ENCODE results near the gene TXNDC17.

The TXNDC17 gene

DNA sequence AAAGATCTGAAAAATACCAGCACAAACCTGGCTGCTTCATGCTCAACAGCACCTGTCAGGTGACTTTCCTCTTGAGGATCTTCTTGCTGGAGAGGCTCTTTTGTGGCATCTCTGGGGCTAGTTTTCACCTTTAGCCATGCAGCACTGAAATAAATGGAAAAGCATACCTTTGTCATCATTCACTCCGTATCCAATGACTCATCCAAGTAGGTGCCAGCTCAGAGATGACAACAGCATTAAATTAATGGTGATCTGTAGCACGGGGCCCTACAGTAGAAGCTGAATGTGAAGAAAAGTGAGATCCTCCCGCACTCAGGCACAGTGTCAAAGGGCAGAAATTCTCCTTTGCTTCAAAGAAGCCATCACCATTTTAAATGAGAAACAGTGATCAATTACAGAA lies 32.5 kb upstream of the TXNDC17 start:
- Histone ChIP-seq H3K36me3 (ENCODE audit: control insufficient read depth, insufficient read depth, low read length) (peaks cover 11% of the 10 kb centered on the region), H3K4me3 (replicated peaks; ENCODE audit: low read depth, low read length) (no peak overlapping the region), H3K27me3 (replicated peaks; ENCODE audit: control insufficient read depth, insufficient read depth, low read length) (no peaks in the 10 kb centered on the region)
- TF ChIP-seq, protein P1, sequence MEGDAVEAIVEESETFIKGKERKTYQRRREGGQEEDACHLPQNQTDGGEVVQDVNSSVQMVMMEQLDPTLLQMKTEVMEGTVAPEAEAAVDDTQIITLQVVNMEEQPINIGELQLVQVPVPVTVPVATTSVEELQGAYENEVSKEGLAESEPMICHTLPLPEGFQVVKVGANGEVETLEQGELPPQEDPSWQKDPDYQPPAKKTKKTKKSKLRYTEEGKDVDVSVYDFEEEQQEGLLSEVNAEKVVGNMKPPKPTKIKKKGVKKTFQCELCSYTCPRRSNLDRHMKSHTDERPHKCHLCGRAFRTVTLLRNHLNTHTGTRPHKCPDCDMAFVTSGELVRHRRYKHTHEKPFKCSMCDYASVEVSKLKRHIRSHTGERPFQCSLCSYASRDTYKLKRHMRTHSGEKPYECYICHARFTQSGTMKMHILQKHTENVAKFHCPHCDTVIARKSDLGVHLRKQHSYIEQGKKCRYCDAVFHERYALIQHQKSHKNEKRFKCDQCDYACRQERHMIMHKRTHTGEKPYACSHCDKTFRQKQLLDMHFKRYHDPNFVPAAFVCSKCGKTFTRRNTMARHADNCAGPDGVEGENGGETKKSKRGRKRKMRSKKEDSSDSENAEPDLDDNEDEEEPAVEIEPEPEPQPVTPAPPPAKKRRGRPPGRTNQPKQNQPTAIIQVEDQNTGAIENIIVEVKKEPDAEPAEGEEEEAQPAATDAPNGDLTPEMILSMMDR (IDR thresholded peaks at IDR 0.05; ENCODE audit: insufficient read depth, low read length, poor library complexity, severe bottlenecking): no peak
- DNase-seq (ENCODE audit: extremely low read depth, insufficient read length): no peak

DNA sequence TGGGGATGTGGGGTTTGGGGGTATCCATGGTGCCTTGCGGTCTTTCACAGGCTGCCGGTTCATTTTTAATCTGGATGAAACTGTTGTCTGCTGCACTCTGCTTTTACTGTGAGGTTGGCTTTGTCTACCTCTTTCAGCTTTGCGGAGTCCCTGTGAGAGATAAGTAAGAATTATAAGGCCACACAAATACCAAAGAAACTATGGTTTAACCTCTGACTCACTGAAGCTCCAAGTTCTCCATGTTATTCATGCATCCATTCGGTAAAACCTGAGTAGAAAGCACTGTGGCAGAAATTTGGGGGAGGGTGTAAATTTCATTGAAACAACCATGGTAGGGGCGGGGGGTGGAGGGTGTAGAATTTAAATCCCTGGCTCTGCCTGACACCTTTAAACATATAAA lies 30.8 kb upstream of the TXNDC17 start:
- TF ChIP-seq, protein P1 (IDR thresholded peaks at IDR 0.05; ENCODE audit: insufficient read depth, low read length, poor library complexity, severe bottlenecking): no peak
- no peak for DNase-seq (ENCODE audit: extremely low read depth, insufficient read length)
- Histone ChIP-seq H3K27me3 (replicated peaks; ENCODE audit: control insufficient read depth, insufficient read depth, low read length) (no peaks in the 10 kb centered on the region), H3K36me3 (ENCODE audit: control insufficient read depth, insufficient read depth, low read length) (peaks cover 9% of the 10 kb centered on the region), H3K4me3 (replicated peaks; ENCODE audit: low read depth, low read length) (no peak overlapping the region)

GRCh38 chr17:6611231-6611630 lies 29.6 kb upstream of the TXNDC17 start:
- H3K4me3 ChIP-seq (replicated peaks; ENCODE audit: low read depth, low read length): no peak overlapping the region
- H3K27me3 ChIP-seq (replicated peaks; ENCODE audit: control insufficient read depth, insufficient read depth, low read length): no peaks in the 10 kb centered on the region
- peaks cover 9% of the 10 kb centered on the region for H3K36me3 ChIP-seq (ENCODE audit: control insufficient read depth, insufficient read depth, low read length)
- no peak for DNase-seq (ENCODE audit: extremely low read depth, insufficient read length)
- TF ChIP-seq, protein P1 (IDR thresholded peaks at IDR 0.05; ENCODE audit: insufficient read depth, low read length, poor library complexity, severe bottlenecking): no peak

DNA sequence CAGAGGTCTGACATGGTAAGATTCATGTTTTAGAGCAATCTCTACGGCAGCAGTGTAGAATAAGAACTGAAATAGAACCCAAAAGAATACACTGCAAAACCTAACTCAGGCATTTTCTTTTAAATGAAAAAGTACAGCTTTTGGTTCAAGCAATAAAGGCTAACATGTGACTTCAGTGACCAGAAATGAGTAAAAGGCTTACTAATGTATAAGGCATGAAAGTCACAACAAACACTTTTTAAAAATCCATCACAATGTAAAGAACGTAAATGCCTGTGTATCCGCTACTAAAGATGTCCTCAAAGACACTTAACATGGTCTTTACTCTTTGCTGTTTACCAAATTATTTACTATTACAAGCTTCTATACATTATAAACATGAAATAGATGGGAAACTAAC lies 16.9 kb upstream of the TXNDC17 start:
- H3K36me3 ChIP-seq (ENCODE audit: control insufficient read depth, insufficient read depth, low read length): peaks cover 4% of the 10 kb centered on the region
- no peak for DNase-seq (ENCODE audit: extremely low read depth, insufficient read length)
- H3K27me3 ChIP-seq (replicated peaks; ENCODE audit: control insufficient read depth, insufficient read depth, low read length): no peaks in the 10 kb centered on the region
- TF ChIP-seq, protein P1 (IDR thresholded peaks at IDR 0.05; ENCODE audit: insufficient read depth, low read length, poor library complexity, severe bottlenecking): no peak
- H3K4me3 ChIP-seq (replicated peaks; ENCODE audit: low read depth, low read length): no peak overlapping the region

- H3K4me3 ChIP-seq (replicated peaks; ENCODE audit: low read depth, low read length): no peak overlapping the region
- TF ChIP-seq, protein P1 (IDR thresholded peaks at IDR 0.05; ENCODE audit: insufficient read depth, low read length, poor library complexity, severe bottlenecking): no peak
- no peak for DNase-seq (ENCODE audit: extremely low read depth, insufficient read length)
- no peaks in the 10 kb centered on the region for H3K27me3 ChIP-seq (replicated peaks; ENCODE audit: control insufficient read depth, insufficient read depth, low read length)
- H3K36me3 ChIP-seq (ENCODE audit: control insufficient read depth, insufficient read depth, low read length): peaks cover 5% of the 10 kb centered on the region
Observed at GRCh38 chr17:6626616-6627015, 14.2 kb upstream of the TXNDC17 start.

DNA sequence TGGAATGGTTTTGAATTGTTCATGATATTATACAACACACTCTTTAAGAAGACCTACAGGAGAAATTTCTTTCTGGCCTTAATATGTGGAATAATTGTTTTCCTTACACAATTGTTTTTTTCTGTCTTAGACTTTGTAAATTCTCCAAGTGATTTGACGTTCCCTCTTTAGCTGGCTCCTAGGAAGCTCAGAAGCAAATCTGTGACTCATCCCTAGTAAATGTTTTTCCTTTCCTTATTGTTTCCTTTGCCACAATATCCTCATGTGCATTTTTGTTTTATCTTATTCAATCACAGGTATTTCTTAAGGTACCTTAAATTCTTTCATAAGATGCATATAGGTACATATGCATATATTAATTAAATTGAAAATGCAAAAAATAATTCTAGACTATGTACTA lies 13.8 kb upstream of the TXNDC17 start:
- Histone ChIP-seq H3K36me3 (ENCODE audit: control insufficient read depth, insufficient read depth, low read length) (peaks cover 5% of the 10 kb centered on the region), H3K27me3 (replicated peaks; ENCODE audit: control insufficient read depth, insufficient read depth, low read length) (no peaks in the 10 kb centered on the region), H3K4me3 (replicated peaks; ENCODE audit: low read depth, low read length) (no peak overlapping the region)
- DNase-seq (ENCODE audit: extremely low read depth, insufficient read length): no peak
- TF ChIP-seq, protein P1 (IDR thresholded peaks at IDR 0.05; ENCODE audit: insufficient read depth, low read length, poor library complexity, severe bottlenecking): no peak

All from GM06990 (cell line).